Central memory CD8-positive, alpha-beta T cell (primary cell): Measurements from ENCODE around the gene ATP8A1.

Experiments
- ATAC-seq: fragments of 150-1000 bp; cut with Tn5 transposase; replicated peaks from 2 replicates; pipeline ENCODE4 v1.10.0; 2022; ENCODE audit warnings: mild to moderate bottlenecking, moderate FRiP score, moderate number of reproducible peaks; ENCODE audit not compliant: poor library complexity, severe bottlenecking; ENCODE audit errors: extremely low read depth
- DNase-seq, 2 donors: peaks; one replicate each; pipeline ENCODE4 v3.0.0; 2021; ENCODE audit warnings: low spot score in 2 of 2
- H3K27ac Mint-ChIP-seq: one replicate; pipeline ENCODE4 v1.8.0; 2022; ENCODE audit warnings: low read depth, mild to moderate bottlenecking, moderate library complexity, mixed read lengths
- H3K27me3 Mint-ChIP-seq: one replicate; pipeline ENCODE4 v1.8.0; 2022; ENCODE audit warnings: mixed read lengths
- H3K36me3 Mint-ChIP-seq: one replicate; pipeline ENCODE4 v1.8.0; 2022; ENCODE audit warnings: mild to moderate bottlenecking, moderate library complexity, mixed read lengths; ENCODE audit not compliant: insufficient read depth
- H3K4me1 Mint-ChIP-seq: one replicate; pipeline ENCODE4 v1.8.0; 2022; ENCODE audit warnings: mixed read lengths
- H3K4me3 Mint-ChIP-seq: one replicate; pipeline ENCODE4 v1.8.0; 2022; ENCODE audit warnings: mild to moderate bottlenecking, moderate library complexity, mixed read lengths
- H3K9me3 Mint-ChIP-seq: one replicate; pipeline ENCODE4 v1.8.0; 2022; ENCODE audit warnings: mixed read lengths

Gene ATP8A1

DNA sequence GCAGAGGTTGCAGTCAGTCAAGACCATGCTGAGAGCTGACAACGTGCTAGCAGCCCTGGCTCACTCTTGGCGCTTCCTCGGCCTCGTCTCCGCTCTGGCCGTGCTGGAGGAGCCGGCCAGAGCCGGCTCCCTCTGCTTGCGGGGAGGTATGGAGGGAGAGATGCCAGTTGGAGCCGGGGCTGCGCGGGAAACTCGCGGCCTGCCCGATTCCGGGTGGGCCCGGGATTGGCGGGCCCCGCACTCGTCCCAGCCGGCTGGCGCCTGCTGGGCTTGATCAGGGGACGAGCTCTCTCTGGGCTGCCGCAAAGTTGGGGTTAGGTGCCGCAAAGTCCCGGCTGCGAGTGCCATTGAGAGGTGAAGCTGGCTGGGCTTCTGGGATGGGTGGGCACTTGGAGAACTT is 287.4 kb downstream of the ATP8A1 start:
- Mint-ChIP-seq H3K4me1 (no peaks in the 10 kb centered on the region), H3K4me3 (no peak overlapping the region), H3K9me3 (no peaks in the 10 kb centered on the region), H3K27ac (no peak overlapping the region), H3K36me3 (no peaks in the 10 kb centered on the region), H3K27me3 (peaks cover 24% of the 10 kb centered on the region)
- DNase-seq = no peak
- no peak for ATAC-seq

DNA sequence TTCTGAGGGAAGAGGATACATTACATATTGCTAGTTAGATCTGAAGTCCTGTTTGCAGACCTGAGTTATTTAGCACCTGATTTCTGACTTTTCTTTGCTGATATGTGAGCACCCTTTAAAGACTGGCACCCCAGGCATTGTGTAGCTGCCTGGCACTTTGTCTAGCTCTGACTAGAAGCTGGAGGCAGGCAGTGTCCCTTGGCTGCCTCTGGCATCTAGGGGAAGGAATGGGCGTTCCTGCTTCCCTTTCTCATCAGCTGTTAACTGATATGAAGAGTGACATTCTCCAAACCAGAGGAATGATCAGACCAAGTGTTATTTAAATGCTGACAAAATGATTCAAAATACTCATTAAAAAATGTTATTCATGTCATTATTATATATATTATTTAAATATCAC is 289.9 kb downstream of the ATP8A1 start:
- DNase-seq (no peak), ATAC-seq (no peak)
- Mint-ChIP-seq H3K4me1 (no peaks in the 10 kb centered on the region), H3K27me3 (peaks cover 33% of the 10 kb centered on the region), H3K27ac (no peak overlapping the region), H3K36me3 (no peaks in the 10 kb centered on the region), H3K9me3 (no peaks in the 10 kb centered on the region), H3K4me3 (no peak overlapping the region)

DNA sequence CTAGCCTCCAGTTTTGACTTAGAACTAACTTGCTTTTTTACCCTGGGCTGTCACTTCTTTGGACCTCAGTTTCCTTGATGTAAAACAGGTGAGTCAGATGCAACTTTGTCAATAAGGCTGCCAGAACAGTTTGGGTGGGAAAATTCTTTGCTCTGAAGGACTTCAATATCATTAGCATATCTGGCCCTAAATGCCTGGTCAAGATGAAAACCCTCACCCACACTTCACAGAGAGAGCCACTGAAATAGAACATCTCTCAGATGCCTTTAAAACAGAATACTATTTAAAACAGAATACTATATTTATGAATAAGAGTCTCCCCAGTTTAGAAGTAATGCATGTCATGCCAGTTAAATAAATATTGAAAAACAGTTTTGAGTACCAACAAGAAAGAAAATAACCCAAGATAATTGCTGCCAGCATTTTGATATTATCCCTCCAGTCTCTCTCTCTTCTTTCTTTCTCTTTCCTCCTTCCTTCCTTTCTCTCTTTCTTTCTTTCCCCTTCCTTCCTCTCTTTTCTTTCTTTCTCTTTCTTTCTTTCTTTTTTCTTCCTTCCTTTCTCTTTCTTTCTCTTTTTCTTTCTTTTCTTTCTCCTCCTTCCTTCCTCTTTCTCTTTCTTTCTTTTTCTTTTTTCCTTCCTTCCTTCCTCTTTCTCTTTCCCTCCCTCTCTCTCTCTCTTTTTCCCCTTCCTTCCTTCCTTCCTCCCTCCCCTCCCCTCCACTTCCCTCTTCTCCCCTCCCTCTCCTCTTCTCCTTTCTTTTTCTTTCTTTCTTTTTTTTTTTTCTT is 292.4 kb downstream of the ATP8A1 start:
- Mint-ChIP-seq H3K9me3 (no peaks in the 10 kb centered on the region), H3K4me1 (no peaks in the 10 kb centered on the region)

DNA sequence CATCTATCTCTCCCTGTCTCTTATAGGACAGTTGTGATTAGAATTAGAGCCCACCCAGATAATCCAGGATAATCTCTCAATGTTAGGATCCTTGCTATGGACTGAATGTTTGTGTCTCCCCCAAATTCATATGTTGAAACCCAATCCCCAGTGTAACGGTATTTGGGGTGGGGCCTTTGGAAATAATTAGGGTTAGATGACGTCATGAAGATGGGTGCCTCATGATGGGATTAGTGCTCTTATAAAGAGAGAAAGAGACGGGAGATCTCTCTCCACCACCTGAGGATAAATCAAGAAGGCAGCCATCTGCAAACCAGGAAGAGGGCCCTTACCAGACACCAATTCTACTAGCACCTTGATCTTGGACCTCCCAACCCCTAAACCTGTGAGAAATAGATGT is 293.3 kb downstream of the ATP8A1 start:
- DNase-seq (no peak), ATAC-seq (no peak)
- no peak overlapping the region for H3K4me3 Mint-ChIP-seq
- H3K9me3 Mint-ChIP-seq = no peaks in the 10 kb centered on the region
- no peak overlapping the region for H3K27ac Mint-ChIP-seq
- no peaks in the 10 kb centered on the region for H3K36me3 Mint-ChIP-seq
- no peaks in the 10 kb centered on the region for H3K4me1 Mint-ChIP-seq
- peaks cover 48% of the 10 kb centered on the region for H3K27me3 Mint-ChIP-seq

More for the DNA sequence above, 292.4 kb downstream of the ATP8A1 start:
- H3K36me3 Mint-ChIP-seq = no peaks in the 10 kb centered on the region
- H3K27me3 Mint-ChIP-seq = peaks cover 40% of the 10 kb centered on the region
- no peak overlapping the region for H3K27ac Mint-ChIP-seq
- no peak for DNase-seq
- no peak overlapping the region for H3K4me3 Mint-ChIP-seq
- ATAC-seq = no peak

DNA sequence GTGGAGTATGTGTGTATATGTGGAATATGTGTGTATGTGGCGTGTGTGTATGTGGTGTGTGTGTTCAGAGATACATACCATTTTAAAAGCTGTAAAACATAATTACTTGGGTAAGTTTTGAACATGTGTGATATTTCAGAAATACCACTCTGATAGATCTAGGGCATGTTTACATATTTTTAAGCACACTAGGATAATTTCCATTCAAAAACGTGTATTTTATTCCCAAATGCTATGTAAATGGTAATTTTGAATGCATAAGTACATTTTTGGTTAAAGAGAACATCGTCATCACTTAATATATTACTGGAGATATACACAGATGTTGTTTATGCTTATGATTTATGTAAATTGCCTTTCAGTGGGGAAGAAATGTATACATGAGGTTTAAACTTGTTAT is 294.3 kb downstream of the ATP8A1 start:
- H3K27ac Mint-ChIP-seq = no peak overlapping the region
- no peaks in the 10 kb centered on the region for H3K36me3 Mint-ChIP-seq
- H3K27me3 Mint-ChIP-seq = peaks cover 48% of the 10 kb centered on the region
- no peaks in the 10 kb centered on the region for H3K9me3 Mint-ChIP-seq
- no peak overlapping the region for H3K4me3 Mint-ChIP-seq
- DNase-seq (no peak), ATAC-seq (no peak)
- no peaks in the 10 kb centered on the region for H3K4me1 Mint-ChIP-seq

DNA sequence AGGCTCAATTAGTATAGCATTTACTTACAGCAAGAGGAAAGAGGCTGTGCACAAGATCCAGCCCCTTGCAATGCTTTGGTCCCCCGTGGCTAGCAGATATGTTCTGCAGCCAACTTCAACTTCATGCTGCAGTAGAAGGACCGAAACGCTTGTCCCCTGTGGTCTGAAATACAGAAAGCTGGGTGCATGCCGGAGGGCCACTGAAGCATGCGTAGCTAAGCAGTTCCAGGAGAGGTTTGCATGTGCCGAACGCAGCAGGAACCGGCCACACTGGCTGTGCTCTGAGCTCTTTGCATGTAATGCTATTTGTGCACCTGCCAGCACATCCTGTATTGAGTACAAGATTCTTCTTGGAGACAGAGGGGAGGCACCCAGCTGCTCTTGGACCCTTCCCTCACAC is 295.4 kb downstream of the ATP8A1 start:
- H3K36me3 Mint-ChIP-seq = no peaks in the 10 kb centered on the region
- peaks cover 7% of the 10 kb centered on the region for H3K4me1 Mint-ChIP-seq
- ATAC-seq (no peak), DNase-seq (no peak)
- H3K4me3 Mint-ChIP-seq = no peak overlapping the region
- H3K9me3 Mint-ChIP-seq = no peaks in the 10 kb centered on the region
- H3K27ac Mint-ChIP-seq = no peak overlapping the region
- H3K27me3 Mint-ChIP-seq = peaks cover 48% of the 10 kb centered on the region

DNA sequence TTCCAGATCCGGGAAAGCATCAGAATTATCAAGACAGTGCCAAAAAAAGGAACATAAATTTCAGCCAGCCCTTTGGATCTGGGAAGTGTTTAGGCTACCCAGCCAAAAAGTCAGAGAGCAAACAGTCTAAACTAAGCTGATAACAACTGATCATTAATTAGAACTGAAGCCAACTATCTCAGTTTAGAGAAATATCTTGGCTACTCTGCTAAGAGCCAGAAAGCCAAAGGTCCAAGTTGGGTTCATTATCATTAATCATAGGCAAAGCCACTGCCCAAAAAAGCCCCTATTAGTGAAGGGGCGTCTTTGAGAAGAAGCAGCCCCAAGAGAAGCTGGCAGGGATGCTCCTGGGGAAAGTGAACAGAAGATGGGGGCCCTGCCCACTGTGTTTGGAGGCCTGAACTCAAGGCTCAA is 296.6 kb downstream of the ATP8A1 start:
- Mint-ChIP-seq H3K36me3 (no peaks in the 10 kb centered on the region), H3K27ac (no peak overlapping the region), H3K27me3 (peaks cover 58% of the 10 kb centered on the region), H3K4me3 (no peak overlapping the region), H3K4me1 (peaks cover 7% of the 10 kb centered on the region), H3K9me3 (no peaks in the 10 kb centered on the region)
- no peak for ATAC-seq
- DNase-seq = no peak

DNA sequence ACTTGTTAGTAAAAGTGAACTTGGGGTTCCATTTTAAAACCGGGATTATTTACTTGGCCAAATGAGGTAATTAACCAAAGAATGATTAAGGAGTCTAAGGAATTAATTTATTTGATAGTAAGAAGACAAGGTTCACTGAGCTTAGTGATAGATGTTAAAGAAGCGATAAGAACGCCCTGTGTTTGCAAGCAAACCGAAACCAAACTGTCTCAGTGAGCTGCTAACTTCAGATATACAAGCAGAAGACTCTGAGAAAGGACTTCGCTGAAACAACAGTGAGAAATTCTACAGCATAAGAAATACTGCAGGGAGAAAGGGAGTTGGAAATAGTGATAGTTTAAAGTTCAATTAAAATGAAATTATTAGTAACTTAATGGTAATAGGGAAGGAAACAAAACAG is 297.2 kb downstream of the ATP8A1 start:
- H3K4me1 Mint-ChIP-seq = peaks cover 7% of the 10 kb centered on the region
- no peak overlapping the region for H3K27ac Mint-ChIP-seq
- H3K9me3 Mint-ChIP-seq = no peaks in the 10 kb centered on the region
- peaks cover 62% of the 10 kb centered on the region for H3K27me3 Mint-ChIP-seq
- no peak for ATAC-seq
- H3K36me3 Mint-ChIP-seq = no peaks in the 10 kb centered on the region
- no peak overlapping the region for H3K4me3 Mint-ChIP-seq
- DNase-seq = no peak
